ENCODE measurements around the gene NHLH1.

The NHLH1 gene

GRCh38 chr1:160366731-160367515 lies at the start of gene NHLH1:
TSS of gene NHLH1 (plus strand) at chr1:160367071. CDS start at chr1:160370732, 3,661 bp downstream.
- peak in 1 of 2 experiments; percentile 86 for DNase-seq

- no peak for DNase-seq
Measured at GRCh38 chr1:160322831-160323230, 44.0 kb upstream of the NHLH1 start.

- DNase-seq: no peak
Measured at GRCh38 chr1:160325252-160325651, 41.6 kb upstream of the NHLH1 start.

GRCh38 chr1:160326418-160326817 lies 40.5 kb upstream of the NHLH1 start:
- DNase-seq: no peak

GRCh38 chr1:160328184-160328583 lies 38.7 kb upstream of the NHLH1 start:
- DNase-seq: peak in 1 of 2 experiments; percentile 6

- no peak for DNase-seq
Measured at GRCh38 chr1:160330119-160330518, 36.8 kb upstream of the NHLH1 start.

- no peak for DNase-seq
Measured at GRCh38 chr1:160332516-160332915, 34.4 kb upstream of the NHLH1 start.

- DNase-seq: no peak
Measured at GRCh38 chr1:160338580-160338979, 28.3 kb upstream of the NHLH1 start.

GRCh38 chr1:160340146-160340545 lies 26.7 kb upstream of the NHLH1 start:
- DNase-seq: no peak

- DNase-seq: no peak
Measured at GRCh38 chr1:160340866-160341265, 26.0 kb upstream of the NHLH1 start.

GRCh38 chr1:160342526-160342925 lies 24.3 kb upstream of the NHLH1 start:
- no peak for DNase-seq

GRCh38 chr1:160342953-160343869 lies 23.7 kb upstream of the NHLH1 start, which contains the start of the genes COPA and NCSTN:
TSS of gene COPA (minus strand) at chr1:160343250. CDS start at chr1:160343170, 80 bp downstream.
TSS of gene NCSTN (plus strand) at chr1:160343383. CDS start at chr1:160343397, 14 bp downstream.
- DNase-seq: peak; percentile 94 to 98

GRCh38 chr1:160344241-160344640 lies 22.6 kb upstream of the NHLH1 start:
- no peak for DNase-seq

- DNase-seq: no peak
Measured at GRCh38 chr1:160344936-160345335, 21.9 kb upstream of the NHLH1 start.

- no peak for DNase-seq
Measured at GRCh38 chr1:160346463-160346862, 20.4 kb upstream of the NHLH1 start.

- no peak for DNase-seq
Measured at GRCh38 chr1:160346958-160347357, 19.9 kb upstream of the NHLH1 start.

GRCh38 chr1:160351629-160352028 lies 15.2 kb upstream of the NHLH1 start:
- DNase-seq: no peak

GRCh38 chr1:160352555-160352954 lies 14.3 kb upstream of the NHLH1 start:
- no peak for DNase-seq

GRCh38 chr1:160353223-160353622 lies 13.6 kb upstream of the NHLH1 start:
- DNase-seq: no peak

GRCh38 chr1:160354388-160354985 lies 12.4 kb upstream of the NHLH1 start:
- DNase-seq: peak in 1 of 2 experiments; percentile 40

- DNase-seq: no peak
Measured at GRCh38 chr1:160357286-160358002, 9.4 kb upstream of the NHLH1 start.

GRCh38 chr1:160358073-160358472 lies 8.8 kb upstream of the NHLH1 start:
- DNase-seq: no peak

Measured in NCI-H446 (cell line).